Right lobe of liver (tissue), 6 donors: ENCODE data around the gene CCT6A. TPM values are rescaled to one million over a fixed set of nuclear protein-coding genes. Genes with fewer than 3 reads are reported as not detected.
A peak's percentile ranks its signal among the peaks of the same experiment; 100 is the strongest.
"Not testable (repeated sequence)": the region's sequence is repeated elsewhere in the genome, so short reads cannot be mapped to it uniquely, and the experiment has no call there.

Experiments
- ATAC-seq, 4 donors: fragments of 200-7000 bp; cut with Tn5 transposase; one replicate each; pipeline ENCODE4 v1.9.1; 2020; ENCODE audit warnings: mild to moderate bottlenecking in 4 of 4, moderate library complexity in 4 of 4
- DNase-seq, 3 donors: peaks; one replicate each; pipeline ENCODE4 v3.0.0-alpha.2; 2020
- H3K27ac ChIP-seq, 3 donors: fragments of 200-600 bp; one replicate each; pipeline ENCODE4 v1.8.0; 2022
- H3K27me3 ChIP-seq, 2 donors: fragments of 200-600 bp; one replicate each; pipeline ENCODE4 v1.8.0; 2022
- H3K36me3 ChIP-seq, 4 donors: fragments of 200-600 bp; sonication (generic) in 1 of 4; one replicate each; pipeline versions ENCODE4 v1.5.1 to v1.8.0; 2017 to 2022; ENCODE audit warnings: control low read depth in 1 of 4
- H3K4me1 ChIP-seq, 4 donors: fragments of 200-600 bp; sonication (generic) in 1 of 4; one replicate each; pipeline versions ENCODE4 v1.5.1 to v1.8.0; 2017 to 2022; ENCODE audit warnings: control low read depth in 1 of 4
- H3K4me3 ChIP-seq, 3 donors: fragments of 200-600 bp; one replicate each; pipeline ENCODE4 v1.8.0; 2022
- H3K9me3 ChIP-seq, 4 donors: fragments of 200-600 bp; sonication (generic) in 1 of 4; one replicate each; pipeline versions ENCODE4 v1.5.1 to v1.8.0; 2017 to 2022; ENCODE audit warnings: control low read depth in 1 of 4
- CTCF ChIP-seq, 4 donors: fragments of 200-600 bp in 3 of 4; fragments of 450-650 bp in 1 of 4; IDR thresholded peaks; one replicate each; pipeline versions ENCODE4 v1.5.1 to v1.8.0; 2016 to 2022; ENCODE audit warnings: antibody characterized with exemption in 4 of 4, mild to moderate bottlenecking in 2 of 4
- POLR2A ChIP-seq: fragments of 450-650 bp; IDR thresholded peaks from one replicate; pipeline ENCODE4 v1.6.1; 2017; ENCODE audit warnings: antibody characterized with exemption, mild to moderate bottlenecking
- WGBS: methylation state at CpG from one replicate; pipeline ENCODE4 v1.1.6; 2018; ENCODE audit warnings: low coverage, low lambda C conversion rate; ENCODE audit not compliant: insufficient coverage; ENCODE audit errors: missing lambda C conversion rate; 5-methylcytosine and 5-hydroxymethylcytosine counted together
- intact Hi-C, 2 donors: fragments of 100-400 bp; cut with DNase I; formaldehyde crosslinking; loops; one replicate each; pipeline versions ENCODE4 v1.11.2 to v1.14.1; 2022
- total RNA-seq, 6 experiments: library from RNA; depleted of rRNA in 2 of 6; stranded (reverse); fragments of >200 nt in 2 of 6; fragmentation: NEBNext Ultra II Directional in 3 of 6; extraction: Animal tissue kit (Norgen Biotek cat#: 25700) in 3 of 6; gene quantifications; one replicate each; pipeline versions ENCODE4 v1.1.0 to v1.2.4, GENCODE V29; 2016 to 2023
- donor health status: DM: no; HTN: yes; CAD: no.
- donor health status: DM: no; HTN: no; CAD: no.
- donor health status: DM: no; HTN: no; CAD: no.
- donor health status: DM: no; HTN: yes; CAD: no.
- donor health status: DM: no; HTN: yes; CAD: no.

CCT6A gene
- total RNA-seq, 6 experiments from 2014 or later: 24.5 to 88.7 (median 45.6) TPM

GRCh38 chr7:56028942-56029630, 22.5 kb upstream of the CCT6A start:
- TF ChIP-seq CTCF (IDR thresholded peaks at IDR 0.05): no peak
- TF ChIP-seq POLR2A: no peak
- 43% methylated on average over 8 of the region's 9 CpGs for WGBS
- Histone ChIP-seq H3K27me3 (no peaks in the 10 kb centered on the region), H3K36me3 (no peaks in the 10 kb centered on the region), H3K9me3 (no peaks in the 10 kb centered on the region), H3K4me3 (no peak overlapping the region), H3K4me1 (peaks cover 0 to 20% (median 9%) of the 10 kb centered on the region in 4 donors), H3K27ac (peak overlapping the region in 2 of 3 donors; percentile 45 to 67)
- peak; percentile 60 to 70 (median 63) for ATAC-seq
- DNase-seq: peak in 2 of 3 donors; percentile 48 to 60
- intact Hi-C loops: no loop called here

GRCh38 chr7:56030340-56030739, 21.2 kb upstream of the CCT6A start:
- H3K4me3 ChIP-seq: no peak overlapping the region
- intact Hi-C loops: no loop called here
- WGBS: 96% methylated on average over 5 of the region's 8 CpGs
- no peak for TF ChIP-seq POLR2A
- no peak for TF ChIP-seq CTCF (IDR thresholded peaks at IDR 0.05)
- no peaks in the 10 kb centered on the region for H3K27me3 ChIP-seq
- H3K9me3 ChIP-seq: no peaks in the 10 kb centered on the region
- H3K36me3 ChIP-seq: no peaks in the 10 kb centered on the region
- DNase-seq (no peak), ATAC-seq (no peak)
- H3K4me1 ChIP-seq: peaks cover 0 to 20% (median 9%) of the 10 kb centered on the region in 4 donors
- peak overlapping the region in 1 of 3 donors; percentile 67 for H3K27ac ChIP-seq

- WGBS: 55% methylated on average over 7 of the region's 8 CpGs
- H3K36me3 ChIP-seq, H3K27me3 ChIP-seq, H3K4me3 ChIP-seq, H3K27ac ChIP-seq, ATAC-seq, H3K9me3 ChIP-seq, DNase-seq, intact Hi-C loops: not testable (repeated sequence)
- H3K4me1 ChIP-seq: peaks cover 0 to 20% (median 9%) of the 10 kb centered on the region in 4 donors
Measured at GRCh38 chr7:56031556-56031955, 20.0 kb upstream of the CCT6A start.

GRCh38 chr7:56032578-56032977, 19.0 kb upstream of the CCT6A start:
- H3K27me3 ChIP-seq, DNase-seq, H3K9me3 ChIP-seq, H3K4me3 ChIP-seq, ATAC-seq, intact Hi-C loops, H3K27ac ChIP-seq, H3K36me3 ChIP-seq: not testable (repeated sequence)
- WGBS: 92% methylated on average over 5 of the region's 7 CpGs
- H3K4me1 ChIP-seq: peaks cover 0 to 20% (median 9%) of the 10 kb centered on the region in 4 donors

GRCh38 chr7:56033671-56034432, 17.7 kb upstream of the CCT6A start:
- peak overlapping the region in 1 of 3 donors; percentile 44 for H3K27ac ChIP-seq
- TF ChIP-seq CTCF (IDR thresholded peaks at IDR 0.05): peak; percentile 12 to 18 (median 15)
- no peak for TF ChIP-seq POLR2A

More at GRCh38 chr7:56033671-56034432, 17.7 kb upstream of the CCT6A start:
- peaks cover 0 to 16% (median 7%) of the 10 kb centered on the region in 4 donors for H3K4me1 ChIP-seq
- no peaks in the 10 kb centered on the region for H3K27me3 ChIP-seq
- H3K9me3 ChIP-seq: no peaks in the 10 kb centered on the region
- DNase-seq (peak; percentile 66 to 77 (median 72)), ATAC-seq (peak; percentile 71 to 91 (median 84))
- H3K36me3 ChIP-seq: no peaks in the 10 kb centered on the region
- 0% methylated on average over 8 of the region's 27 CpGs for WGBS
- intact Hi-C loops: no loop called here
- H3K4me3 ChIP-seq: peak overlapping the region; percentile 61 to 89 (median 65)
